GM12878 (cell line): ENCODE results near the gene VIPR2. TPM values are rescaled to one million over a fixed set of nuclear protein-coding genes. Genes with fewer than 3 reads are reported as not detected.

Source experiments
- ATAC-seq: fragments of 200-7000 bp; cut with Tn5 transposase; 3 replicates; pipeline ENCODE4 v1.9.1; 2020; ENCODE audit warnings: mild to moderate bottlenecking, moderate library complexity
- BruUV-seq: library from RNA; stranded (reverse); fragments of 400-500 nt; replicated peaks from 2 replicates; lab custom pipeline; 2021; lab: Mats Ljungman, UMichigan
- CTCF ChIA-PET: fragments of 300-600 bp; sonication (Branson Sonifier 250); formaldehyde crosslinking; extraction: SDS; loops from one replicate; lab custom pipeline; 2021; ENCODE audit warnings: inconsistent platforms; lab: Yijun Ruan, JAX
- POLR2A ChIA-PET: fragments of 350-600 bp; formaldehyde crosslinking; extraction: SDS; loops from one replicate; lab custom pipeline; 2021; ENCODE audit warnings: inconsistent platforms; lab: Charles Lee
- RAD21 ChIA-PET: fragments of 300-600 bp; sonication (Branson Sonifier 250); formaldehyde crosslinking; loops from one replicate; lab custom pipeline; 2023; ENCODE audit warnings: antibody characterized with exemption; ENCODE audit not compliant: unreplicated experiment; lab: Charles Lee
- SMC1A ChIA-PET: fragments of 300-600 bp; sonication (Branson Sonifier 250); formaldehyde crosslinking; loops from one replicate; lab custom pipeline; 2023; ENCODE audit not compliant: unreplicated experiment, uncharacterized antibody; lab: Charles Lee
- DNase-seq: peaks from one replicate; pipeline ENCODE4 v3.0.0-alpha.2; 2011; ENCODE audit warnings: low read depth, low spot score
- FAIRE-seq: peaks from 3 replicates; lab custom pipeline; 2011; peaks lifted over from hg19 to GRCh38; lab: Jason Lieb, UNC
- H2AFZ ChIP-seq: 2 replicates; pipeline ENCODE4 v1.6.0; 2011; ENCODE audit warnings: low read depth, low read length, control low read depth; ENCODE audit not compliant: control insufficient read depth
- H3K27ac ChIP-seq: 2 replicates; pipeline ENCODE4 v1.5.1; 2011; ENCODE audit warnings: control low read depth; ENCODE audit not compliant: control insufficient read depth, insufficient read depth
- H3K27me3 ChIP-seq, 2 experiments: replicated peaks in 1 of 2; 2 replicates each; pipeline versions ENCODE4 v1.6.0 to v1.6.1; 2011; ENCODE audit warnings: low read length in 1 of 2; ENCODE audit not compliant: control insufficient read depth in 2 of 2, insufficient read depth in 2 of 2
- H3K36me3 ChIP-seq, 2 experiments: 2 replicates each; pipeline ENCODE4 v1.5.1; 2011; ENCODE audit warnings: low read length in 1 of 2; ENCODE audit not compliant: control insufficient read depth in 2 of 2, insufficient read depth in 2 of 2
- H3K4me1 ChIP-seq: 2 replicates; pipeline ENCODE4 v1.6.1; 2011; ENCODE audit warnings: mild to moderate bottlenecking, low read length, moderate library complexity, mixed read lengths; ENCODE audit not compliant: control insufficient read depth, insufficient read depth
- H3K4me2 ChIP-seq: 2 replicates; pipeline ENCODE4 v1.6.0; 2011; ENCODE audit warnings: control low read depth; ENCODE audit not compliant: control insufficient read depth, insufficient read depth
- H3K4me3 ChIP-seq: fragments of 200-600 bp; sonication (generic); 2 replicates; pipeline ENCODE4 v1.5.1; 2016
- H3K79me2 ChIP-seq: 2 replicates; pipeline ENCODE4 v1.6.0; 2011; ENCODE audit warnings: low read length; ENCODE audit not compliant: control insufficient read depth, insufficient read depth
- H3K9ac ChIP-seq: 2 replicates; pipeline ENCODE4 v1.8.0; 2011; ENCODE audit warnings: low read length, control low read depth, mixed read lengths; ENCODE audit not compliant: control insufficient read depth, insufficient read depth
- H3K9me3 ChIP-seq: replicated peaks from 3 replicates; pipeline ENCODE4 v1.5.1; 2011; ENCODE audit warnings: mild to moderate bottlenecking, low read length; ENCODE audit not compliant: control insufficient read depth, insufficient read depth
- H4K20me1 ChIP-seq: 2 replicates; pipeline ENCODE4 v1.6.0; 2011; ENCODE audit not compliant: control insufficient read depth, insufficient read depth
- BRCA1 ChIP-seq: IDR thresholded peaks from 2 replicates; pipeline ENCODE4 v1.6.1; 2011; ENCODE audit warnings: low read depth, low read length, improper control_type of control experiment
- CEBPB ChIP-seq, 2 experiments: fragments of 150-350 bp in 1 of 2; IDR thresholded peaks; 2 replicates each; pipeline ENCODE4 v1.6.1; 2012 to 2014; ENCODE audit warnings: low read depth in 2 of 2, low read length in 2 of 2, borderline replicate concordance in 1 of 2, inconsistent platforms in 1 of 2
- CHD2 ChIP-seq: IDR thresholded peaks from 2 replicates; pipeline ENCODE4 v1.6.1; 2011; ENCODE audit warnings: low read depth, low read length, improper control_type of control experiment, borderline replicate concordance
- E2F4 ChIP-seq: IDR thresholded peaks from 2 replicates; pipeline ENCODE4 v1.6.1; 2012; ENCODE audit warnings: low read depth, low read length, improper control_type of control experiment
- FOS ChIP-seq: IDR thresholded peaks from 3 replicates; pipeline ENCODE4 v1.6.1; 2011; ENCODE audit warnings: borderline replicate concordance; ENCODE audit not compliant: insufficient read length; ENCODE audit errors: extremely low read depth
- NR2C1 ChIP-seq: fragments of 450-650 bp; IDR thresholded peaks from 2 replicates; pipeline ENCODE4 v1.6.1; 2017; ENCODE audit warnings: antibody characterized with exemption, mild to moderate bottlenecking, moderate library complexity
- TCF3 ChIP-seq: IDR thresholded peaks from 2 replicates; pipeline ENCODE4 v1.6.1; 2012; ENCODE audit warnings: low read depth, mild to moderate bottlenecking, low read length, borderline replicate concordance; ENCODE audit not compliant: insufficient read depth
- ZBTB4 ChIP-seq: fragments of 450-650 bp; formaldehyde crosslinking; IDR thresholded peaks from 2 replicates; pipeline ENCODE4 v1.4.0; 2022; ENCODE audit warnings: mild to moderate bottlenecking, moderate library complexity
- ZNF274 ChIP-seq: IDR thresholded peaks from one replicate; pipeline ENCODE4 v1.8.0; 2011; ENCODE audit not compliant: insufficient read length, insufficient read depth
- WGBS: methylation state at CpG from one replicate; pipeline ENCODE4 v1.1.6; 2016; ENCODE audit warnings: low lambda C conversion rate; ENCODE audit not compliant: insufficient replicate concordance, insufficient coverage; ENCODE audit errors: missing lambda C conversion rate; 5-methylcytosine and 5-hydroxymethylcytosine counted together
- in situ Hi-C: fragments of 300-500 bp; cut with MboI; formaldehyde crosslinking; loops from 9 replicates; pipeline ENCODE4 v1.14.3; 2018; ENCODE audit warnings: mixed read lengths
- intact Hi-C: fragments of 100-400 bp; cut with micrococcal nuclease; formaldehyde crosslinking; loops from one replicate; pipeline ENCODE4 v1.14.2; 2022; ENCODE audit not compliant: unreplicated experiment
- polyA plus RNA-seq, 11 experiments: library from polyadenylated mRNA; depleted of rRNA in 4 of 11; unstranded in 6 of 11; stranded (reverse) in 5 of 11; fragments of >200 nt; fragmentation: Nextera tagmentation in 4 of 11; fragmentation: Illumina TruSeq in 1 of 11; extraction: Ambion mirVana in 4 of 11; extraction: Trizol in 1 of 11; gene quantifications; 1 replicate in 1 of 11; 2 replicates in 10 of 11; pipeline versions ENCODE4 v1.2.1 to v1.2.3, GENCODE V29; 2011 to 2016; ENCODE audit warnings: inconsistent platforms in 2 of 11, missing spikeins in 2 of 11, low read depth in 1 of 11
- total RNA-seq, 4 experiments: library from RNA; depleted of rRNA in 3 of 4; stranded (reverse); fragments of >200 nt in 3 of 4; fragmentation: Illumina TruSeq in 1 of 4; extraction: Trizol in 1 of 4; gene quantifications; 2 replicates each; pipeline versions ENCODE4 v1.2.1 to v1.2.3, GENCODE V29; 2013 to 2021

The VIPR2 gene
- total and polyA plus RNA-seq, 10 of the 15 experiments (the other 5 are each of a cell fraction or from before 2014, with no cell fraction given): not detected

- Histone ChIP-seq H3K9ac (no peak overlapping the region), H3K4me2 (no peak overlapping the region), H3K27me3 (no peaks in the 10 kb centered on the region), H3K36me3 (no peaks in the 10 kb centered on the region), H4K20me1 (no peaks in the 10 kb centered on the region), H3K79me2 (no peaks in the 10 kb centered on the region), H2AFZ (no peak overlapping the region), H3K4me3 (no peak overlapping the region), H3K4me1 (no peaks in the 10 kb centered on the region), H3K9me3 (no peaks in the 10 kb centered on the region; the same call in 2 of the 3 replicates), H3K27ac (no peak overlapping the region)
- ATAC-seq (no peak), DNase-seq (no peak), FAIRE-seq (no peak)
- ChIA-PET POLR2A (no interaction called here), SMC1A (no interaction called here), RAD21 (no interaction called here), CTCF (no interaction called here)
- BruUV-seq: no TSS peak
- in situ Hi-C loops (no loop called here), intact Hi-C loops (no loop called here)
- whole genome bisulfite sequencing: 35% methylated on average over 22 of the region's 22 CpGs
- TF ChIP-seq E2F4 (no peak), NR2C1 (no peak), CEBPB (IDR thresholded peaks at IDR 0.05; ENCODE audit: borderline replicate concordance in 1 of 2, low read depth in 2 of 2, low read length in 2 of 2) (no peak)
Measured at GRCh38 chr7:159098811-159099655, 45.6 kb downstream of the VIPR2 start.

GRCh38 chr7:159098424-159098786 lies 46.3 kb downstream of the VIPR2 start:
- CTCF ChIA-PET: no interaction called here
- SMC1A ChIA-PET: no interaction called here
- H3K4me3 ChIP-seq: no peak overlapping the region
- H3K4me2 ChIP-seq: no peak overlapping the region
- no peak overlapping the region for H3K27ac ChIP-seq
- RAD21 ChIA-PET: no interaction called here
- 15% methylated on average over 6 of the region's 6 CpGs for WGBS
- FAIRE-seq (no peak), DNase-seq (no peak), ATAC-seq (no peak)
- H3K9me3 ChIP-seq: no peaks in the 10 kb centered on the region; the same call in 2 of the 3 replicates
- in situ Hi-C loops: no loop called here
- no peaks in the 10 kb centered on the region for H3K4me1 ChIP-seq
- POLR2A ChIA-PET: no interaction called here
- intact Hi-C loops: no loop called here
- H3K9ac ChIP-seq: no peak overlapping the region
- H4K20me1 ChIP-seq: no peaks in the 10 kb centered on the region
- BruUV-seq: no TSS peak
- H3K79me2 ChIP-seq: no peaks in the 10 kb centered on the region
- no peaks in the 10 kb centered on the region for H3K36me3 ChIP-seq
- H2AFZ ChIP-seq: no peak overlapping the region
- TF ChIP-seq ZBTB4 (CRISPR knock-in tag) (no peak), FOS (no peak), BRCA1 (no peak), CHD2 (no peak), TCF3 (no peak), ZNF274 (no peak)
- H3K27me3 ChIP-seq: no peaks in the 10 kb centered on the region
